Measurements from ENCODE around the gene DEFB124. TPM values are rescaled to one million over a fixed set of nuclear protein-coding genes. Genes with fewer than 3 reads are reported as not detected.

Gene DEFB124
- total RNA-seq, 1 experiment from 2014 or later, result not detected

- CTCF ChIA-PET, result interaction anchor here (0.6 to 0.7 kb wide), 5 partner anchors 8 to 148 kb away, joined by 3 to 9 read pairs (median 5); no protein-coding TSS in a partner anchor
- in situ Hi-C loops (cut with HindIII; ENCODE audit: low pct_unique_long_range_greater_than_20kb, low sequenced_read_pairs) (no loop called here), intact Hi-C loops (cut with micrococcal nuclease; ENCODE audit: unreplicated experiment) (no loop called here)
- TF ChIP-seq SIN3A (IDR thresholded peaks at IDR 0.05; ENCODE audit: borderline replicate concordance, insufficient read depth, low read depth, low read length) (peak; percentile 93), TCF7L2 (IDR thresholded peaks at IDR 0.05; ENCODE audit: low read depth, low read length) (no peak), REST (IDR thresholded peaks at IDR 0.05; ENCODE audit: insufficient read depth in 1 of 2, low read depth in 2 of 2, low read length in 1 of 2) (no peak), CTCF (IDR thresholded peaks at IDR 0.05) (peak; percentile 100), POLR2AphosphoS5 (IDR thresholded peaks at IDR 0.05; ENCODE audit: low read depth, low read length) (peak; percentile 97)
- Histone ChIP-seq H3K4me3 (ENCODE audit: low read depth in 2 of 2, low read length in 2 of 2) (peak within 1 kb of the TSS; percentile 70 to 78), H3K27me3 (ENCODE audit: control insufficient read depth, insufficient read depth, low read length) (no peaks in the 10 kb centered on the region), H3K36me3 (ENCODE audit: control insufficient read depth, insufficient read depth, low read length) (no peaks in the 10 kb centered on the region; the same call in 1 of the 2 replicates), H3K4me1 (ENCODE audit: control insufficient read depth, insufficient read depth, low read length) (peaks cover 27% of the 10 kb centered on the region), H3K9me3 (ENCODE audit: control insufficient read depth, insufficient read depth, low read depth, low read length) (no peaks in the 10 kb centered on the region), H3K27ac (ENCODE audit: low read length) (peak within 1 kb of the TSS; percentile 90)
- POLR2A ChIA-PET, result interaction anchor here (0.7 kb wide), 1 partner anchor 159 kb away, joined by 20 read pairs; no protein-coding TSS in a partner anchor
- ATAC-seq (peak; percentile 94), DNase-seq (ENCODE audit: low read depth, low spot score) (peak; percentile 89)
- no TSS peak for BruUV-seq (replicated peaks)
Measured at GRCh38 chr20:31514154-31515071, 39.5 kb upstream of the DEFB124 start, which contains the start of gene HM13. HM13 (plus strand) TSS chr20:31514442; CDS start chr20:31514552, 110 bp downstream.

- Histone ChIP-seq H3K9me3 (ENCODE audit: control insufficient read depth, insufficient read depth, low read depth, low read length) (no peaks in the 10 kb centered on the region), H3K27me3 (ENCODE audit: control insufficient read depth, insufficient read depth, low read length) (no peaks in the 10 kb centered on the region), H3K4me3 (ENCODE audit: low read depth in 2 of 2, low read length in 2 of 2) (no peak overlapping the region), H3K36me3 (ENCODE audit: control insufficient read depth, insufficient read depth, low read length) (no peaks in the 10 kb centered on the region), H3K27ac (ENCODE audit: low read length) (no peak overlapping the region), H3K4me1 (ENCODE audit: control insufficient read depth, insufficient read depth, low read length) (no peaks in the 10 kb centered on the region)
- in situ Hi-C loops (cut with HindIII; ENCODE audit: low pct_unique_long_range_greater_than_20kb, low sequenced_read_pairs), result no loop called here
- BruUV-seq (replicated peaks), result no TSS peak
- POLR2A ChIA-PET, result interaction anchor here (0.6 kb wide), 1 partner anchor 33 kb away, joined by 9 read pairs; no protein-coding TSS in a partner anchor
- ATAC-seq (no peak), DNase-seq (ENCODE audit: low read depth, low spot score) (no peak)
- intact Hi-C loops (cut with micrococcal nuclease; ENCODE audit: unreplicated experiment), result no loop called here
- CTCF ChIA-PET, result interaction anchor here (0.6 kb wide), 1 partner anchor 1132 kb away, joined by 5 read pairs; no protein-coding TSS in a partner anchor
- TF ChIP-seq SIN3A (IDR thresholded peaks at IDR 0.05; ENCODE audit: borderline replicate concordance, insufficient read depth, low read depth, low read length), result no peak
- no peak for TF ChIP-seq CTCF (IDR thresholded peaks at IDR 0.05)
- TF ChIP-seq REST (IDR thresholded peaks at IDR 0.05; ENCODE audit: insufficient read depth in 1 of 2, low read depth in 2 of 2, low read length in 1 of 2), result no peak
- no peak for TF ChIP-seq POLR2AphosphoS5 (IDR thresholded peaks at IDR 0.05; ENCODE audit: low read depth, low read length)
- no peak for TF ChIP-seq TCF7L2 (IDR thresholded peaks at IDR 0.05; ENCODE audit: low read depth, low read length)
Measured at GRCh38 chr20:31508517-31509244, 33.8 kb upstream of the DEFB124 start.

All from Panc1 (cell line).